T-helper 17 cell (primary cell): ENCODE results near the gene DNAJB5. TPM values are rescaled to one million over a fixed set of nuclear protein-coding genes. Genes with fewer than 3 reads are reported as not detected.

ENCODE experiments used
- ATAC-seq: fragments of 150-1000 bp; cut with Tn5 transposase; 2 replicates; pipeline ENCODE4 v1.10.0; 2021; ENCODE audit warnings: mild to moderate bottlenecking, moderate library complexity
- DNase-seq, 3 donors: peaks; one replicate each; pipeline versions ENCODE4 v3.0.0 to v3.0.0-alpha.2; 2020 to 2021
- H3K9me3 ChIP-seq: one replicate; pipeline ENCODE4 v1.7.0; 2013; ENCODE audit warnings: low read length, mild to moderate bottlenecking; ENCODE audit not compliant: control insufficient read depth, poor library complexity, severe bottlenecking
- H3K27ac Mint-ChIP-seq: one replicate; pipeline ENCODE4 v1.8.0; 2022; ENCODE audit warnings: mild to moderate bottlenecking, moderate library complexity, mixed read lengths
- H3K27me3 Mint-ChIP-seq: one replicate; pipeline ENCODE4 v1.8.0; 2022; ENCODE audit warnings: mixed read lengths
- H3K36me3 Mint-ChIP-seq: one replicate; pipeline ENCODE4 v1.8.0; 2022; ENCODE audit warnings: low read depth, mixed read lengths
- H3K4me1 Mint-ChIP-seq: one replicate; pipeline ENCODE4 v1.8.0; 2022; ENCODE audit warnings: mild to moderate bottlenecking, mixed read lengths
- H3K4me3 Mint-ChIP-seq: one replicate; pipeline ENCODE4 v1.8.0; 2022; ENCODE audit warnings: mild to moderate bottlenecking, moderate library complexity, mixed read lengths
- total RNA-seq, 4 donors: library from RNA in 2 of 4; stranded (reverse) in 2 of 4; gene quantifications; one replicate each; pipeline ENCODE4 v1.2.3 and lab custom pipeline; 2022 to 2026

The DNAJB5 gene
- total RNA-seq, 2 donors from 2014 or later, result 1.4 to 1.8 TPM

GRCh38 chr9:35027860-35028259, 38.3 kb downstream of the DNAJB5 start:
- H3K27ac Mint-ChIP-seq, result peak overlapping the region; percentile 51
- peaks cover 17% of the 10 kb centered on the region for H3K4me1 Mint-ChIP-seq
- no peaks in the 10 kb centered on the region for H3K27me3 Mint-ChIP-seq
- no peak for DNase-seq
- ATAC-seq, result no peak
- no peaks in the 10 kb centered on the region for H3K9me3 ChIP-seq
- no peak overlapping the region for H3K4me3 Mint-ChIP-seq
- peaks cover 15% of the 10 kb centered on the region for H3K36me3 Mint-ChIP-seq

GRCh38 chr9:35028341-35028740, 38.8 kb downstream of the DNAJB5 start:
- Mint-ChIP-seq H3K27ac (peak overlapping the region; percentile 51), H3K4me3 (no peak overlapping the region)

GRCh38 chr9:35029241-35029640, 39.7 kb downstream of the DNAJB5 start:
- H3K27me3 Mint-ChIP-seq, result no peaks in the 10 kb centered on the region
- no peak overlapping the region for H3K4me3 Mint-ChIP-seq
- H3K9me3 ChIP-seq, result no peaks in the 10 kb centered on the region
- no peak overlapping the region for H3K27ac Mint-ChIP-seq
- peaks cover 12% of the 10 kb centered on the region for H3K4me1 Mint-ChIP-seq
- peaks cover 9% of the 10 kb centered on the region for H3K36me3 Mint-ChIP-seq
- DNase-seq, result no peak
- no peak for ATAC-seq

More at GRCh38 chr9:35028341-35028740, 38.8 kb downstream of the DNAJB5 start:
- no peak for DNase-seq
- ATAC-seq, result no peak
- H3K27me3 Mint-ChIP-seq, result no peaks in the 10 kb centered on the region
- peaks cover 18% of the 10 kb centered on the region for H3K36me3 Mint-ChIP-seq
- no peaks in the 10 kb centered on the region for H3K9me3 ChIP-seq
- peaks cover 20% of the 10 kb centered on the region for H3K4me1 Mint-ChIP-seq

- H3K4me1 Mint-ChIP-seq, result peaks cover 8% of the 10 kb centered on the region
Observed at GRCh38 chr9:35029852-35030251, 40.3 kb downstream of the DNAJB5 start.

GRCh38 chr9:35033101-35033500, 43.6 kb downstream of the DNAJB5 start:
- peaks cover 15% of the 10 kb centered on the region for H3K4me1 Mint-ChIP-seq
- no peak overlapping the region for H3K4me3 Mint-ChIP-seq
- H3K27me3 Mint-ChIP-seq, result no peaks in the 10 kb centered on the region
- no peak for DNase-seq
- no peak for ATAC-seq
- H3K36me3 Mint-ChIP-seq, result peaks cover 4% of the 10 kb centered on the region
- H3K27ac Mint-ChIP-seq, result peak overlapping the region; percentile 39
- no peaks in the 10 kb centered on the region for H3K9me3 ChIP-seq

More at GRCh38 chr9:35029852-35030251, 40.3 kb downstream of the DNAJB5 start:
- H3K27ac Mint-ChIP-seq, result peak overlapping the region; percentile 65
- no peaks in the 10 kb centered on the region for H3K9me3 ChIP-seq
- no peak for DNase-seq
- H3K36me3 Mint-ChIP-seq, result peaks cover 4% of the 10 kb centered on the region
- no peaks in the 10 kb centered on the region for H3K27me3 Mint-ChIP-seq
- H3K4me3 Mint-ChIP-seq, result no peak overlapping the region
- ATAC-seq, result no peak

GRCh38 chr9:35035851-35036701, 46.5 kb downstream of the DNAJB5 start:
- H3K4me3 Mint-ChIP-seq, result peak overlapping the region; percentile 81
- peaks cover 4% of the 10 kb centered on the region for H3K36me3 Mint-ChIP-seq
- DNase-seq, result peak; percentile 11 to 15 (median 14)
- peaks cover 15% of the 10 kb centered on the region for H3K4me1 Mint-ChIP-seq
- peak overlapping the region; percentile 91 for H3K27ac Mint-ChIP-seq
- H3K27me3 Mint-ChIP-seq, result no peaks in the 10 kb centered on the region
- H3K9me3 ChIP-seq, result no peaks in the 10 kb centered on the region
- ATAC-seq, result peak; percentile 83

GRCh38 chr9:35042081-35042604, 52.6 kb downstream of the DNAJB5 start:
- DNase-seq (no peak), ATAC-seq (no peak)
- no peaks in the 10 kb centered on the region for H3K9me3 ChIP-seq
- Mint-ChIP-seq H3K36me3 (peaks cover 6% of the 10 kb centered on the region), H3K27me3 (no peaks in the 10 kb centered on the region), H3K4me1 (peaks cover 13% of the 10 kb centered on the region), H3K27ac (no peak overlapping the region), H3K4me3 (no peak overlapping the region)

GRCh38 chr9:35042891-35043545, 53.5 kb downstream of the DNAJB5 start:
- Mint-ChIP-seq H3K36me3 (peaks cover 6% of the 10 kb centered on the region), H3K4me1 (peaks cover 13% of the 10 kb centered on the region), H3K27me3 (no peaks in the 10 kb centered on the region), H3K27ac (no peak overlapping the region), H3K4me3 (no peak overlapping the region)
- ATAC-seq (no peak), DNase-seq (no peak)
- H3K9me3 ChIP-seq, result no peaks in the 10 kb centered on the region

- no peaks in the 10 kb centered on the region for H3K9me3 ChIP-seq
- no peak overlapping the region for H3K27ac Mint-ChIP-seq
- ATAC-seq (no peak), DNase-seq (no peak)
- peaks cover 10% of the 10 kb centered on the region for H3K36me3 Mint-ChIP-seq
- peaks cover 15% of the 10 kb centered on the region for H3K4me1 Mint-ChIP-seq
- H3K4me3 Mint-ChIP-seq, result no peak overlapping the region
- H3K27me3 Mint-ChIP-seq, result no peaks in the 10 kb centered on the region
Observed at GRCh38 chr9:35044071-35044470, 54.5 kb downstream of the DNAJB5 start.

Other genes with a start within 250 kb of the DNAJB5 start
- gene PHF24, start 31.5 kb upstream of the DNAJB5 start, total RNA-seq, result not detected
- 100 to 1,000 TPM; 222 to 238 TPM for gene VCP, start 82.9 kb downstream of the DNAJB5 start, total RNA-seq
- gene FANCG, start 90.2 kb downstream of the DNAJB5 start, total RNA-seq, result 10 to 100 TPM; 18.8 to 23.6 TPM
- gene PIGO, start 106.8 kb downstream of the DNAJB5 start, total RNA-seq, result 10 to 100 TPM; 19.1 to 20.4 TPM
- gene STOML2, start 113.4 kb downstream of the DNAJB5 start, total RNA-seq, result 10 to 100 TPM; 41.0 to 44.2 TPM
- gene ATOSB, start 126.1 kb downstream of the DNAJB5 start, total RNA-seq, result 10 to 100 TPM in 1 of 2 donors, 1 to 10 TPM in 1; 9.8 to 11.6 TPM
- gene UNC13B, start 172.3 kb downstream of the DNAJB5 start, total RNA-seq, result under 1 TPM; 0.50 to 0.99 TPM